Hematopoietic multipotent progenitor cell treated with erythropoietin and hydrocortisone succinate and interleukin-3 and kit ligand, for 4 days (in vitro differentiated cells): Measurements from ENCODE around the gene CHRNB4.

Experiments used
- DNase-seq: peaks from one replicate; pipeline ENCODE4 v3.0.0-alpha.2; 2015

CHRNB4 gene

DNA sequence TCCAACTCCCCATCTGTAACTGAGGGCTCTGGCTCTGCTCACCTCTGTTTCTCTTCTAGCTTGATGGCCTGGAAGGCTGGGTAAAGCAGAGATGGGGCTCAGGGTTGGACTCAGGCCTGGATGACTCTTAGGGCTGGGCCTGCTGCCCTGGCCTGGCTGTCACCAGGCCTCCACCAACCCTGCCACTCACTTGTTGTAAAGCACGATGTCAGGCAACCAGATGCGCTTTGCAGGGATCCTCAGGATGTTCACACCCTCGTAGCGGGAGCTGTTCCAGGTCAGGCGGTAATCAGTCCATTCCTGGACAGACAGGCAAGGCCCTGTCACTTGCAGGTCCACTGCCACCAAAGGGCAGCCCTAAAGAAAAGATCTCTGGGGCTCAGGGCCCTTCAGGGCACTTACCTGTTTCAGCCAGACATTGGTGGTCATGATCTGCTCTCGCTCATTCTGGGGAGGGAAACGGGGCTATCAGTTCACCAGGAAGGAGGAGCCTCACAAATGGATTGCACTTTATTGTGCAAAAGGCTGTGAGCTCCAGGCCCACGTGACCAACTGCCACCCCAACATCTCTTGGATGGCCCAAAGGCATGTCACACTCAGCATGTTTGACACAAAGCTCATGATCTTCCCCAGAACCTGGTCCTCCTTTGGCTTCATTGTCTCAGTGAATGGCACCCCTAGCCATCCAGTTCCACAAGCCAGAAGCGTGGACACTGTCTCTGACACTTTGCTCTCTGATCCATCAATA lies 9.9 kb downstream of the CHRNB4 start:
- no peak for DNase-seq

DNA sequence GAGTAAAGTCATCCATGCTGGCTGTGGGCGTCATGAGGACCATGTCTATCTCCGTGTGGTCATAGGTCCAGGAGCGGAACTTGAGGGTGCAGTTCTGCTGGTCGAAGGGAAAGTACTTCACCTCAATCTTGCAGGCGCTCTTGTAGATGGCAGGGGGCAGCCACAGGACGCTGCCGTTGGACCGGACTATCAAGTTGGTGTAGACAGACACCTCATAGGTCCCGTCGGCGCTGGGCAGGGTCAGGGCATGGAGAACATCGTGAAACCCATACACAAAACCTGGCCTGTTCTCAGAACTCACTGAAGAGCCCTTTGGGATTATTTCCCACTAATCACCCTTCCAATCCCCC lies 11.3 kb downstream of the CHRNB4 start:
- no peak for DNase-seq

DNA sequence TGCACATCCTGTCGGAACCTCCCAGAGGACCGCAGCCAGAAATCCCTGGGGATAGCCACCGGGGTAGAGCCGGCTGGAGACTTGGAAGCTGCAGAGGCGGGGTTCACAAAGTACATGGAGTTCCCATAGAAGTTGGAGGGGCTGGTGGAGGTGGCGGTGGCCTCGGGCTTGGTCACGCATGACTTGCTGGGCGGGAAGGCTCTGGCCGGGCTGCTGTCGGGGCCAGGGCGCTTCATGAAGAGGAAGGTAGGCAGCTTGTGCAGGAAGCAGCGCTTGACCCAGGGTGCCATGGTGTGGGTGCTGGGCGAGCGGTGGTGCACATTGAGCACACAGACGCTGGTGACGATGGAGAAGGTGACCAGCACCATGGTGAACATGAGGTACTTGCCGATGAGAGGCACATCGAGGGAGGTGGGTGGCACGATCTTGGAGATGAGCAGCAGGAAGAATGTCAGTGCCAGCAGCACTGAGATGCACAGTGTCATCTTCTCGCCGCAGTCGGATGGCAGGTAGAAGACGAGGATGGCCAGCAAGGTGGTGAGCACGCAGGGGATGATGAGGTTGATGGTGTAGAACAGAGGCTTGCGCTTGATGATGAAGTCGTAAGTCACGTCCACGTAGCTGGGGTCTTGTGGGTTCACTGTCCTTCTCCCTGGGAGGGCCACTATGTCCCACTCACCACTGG lies 11.8 kb downstream of the CHRNB4 start:
- DNase-seq = no peak

GRCh38 chr15:78628227-78628626 lies 12.8 kb downstream of the CHRNB4 start:
- no peak for DNase-seq

DNA sequence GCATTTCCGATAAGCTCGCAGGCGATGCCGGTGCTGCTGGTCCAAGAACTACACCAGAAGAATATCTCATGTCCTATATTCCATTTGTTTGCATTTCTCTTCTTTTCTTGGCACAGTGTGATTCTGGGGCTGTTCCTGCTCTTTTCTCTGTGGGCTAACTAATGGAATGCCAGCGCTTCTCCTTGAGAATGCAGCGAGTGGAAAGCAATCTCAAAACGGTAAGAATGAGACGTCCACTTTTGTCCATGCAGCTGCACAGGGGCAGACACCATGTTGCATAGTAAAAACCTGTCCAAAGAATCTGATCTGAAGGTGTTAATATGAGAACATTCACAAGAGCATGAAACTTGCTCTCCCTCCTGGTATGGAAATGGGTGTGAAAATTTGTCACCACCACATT lies 13.7 kb downstream of the CHRNB4 start:
- no peak for DNase-seq

GRCh38 chr15:78626381-78626995 lies 14.5 kb downstream of the CHRNB4 start:
- no peak for DNase-seq

GRCh38 chr15:78625606-78626280 lies 15.3 kb downstream of the CHRNB4 start:
- no peak for DNase-seq

DNA sequence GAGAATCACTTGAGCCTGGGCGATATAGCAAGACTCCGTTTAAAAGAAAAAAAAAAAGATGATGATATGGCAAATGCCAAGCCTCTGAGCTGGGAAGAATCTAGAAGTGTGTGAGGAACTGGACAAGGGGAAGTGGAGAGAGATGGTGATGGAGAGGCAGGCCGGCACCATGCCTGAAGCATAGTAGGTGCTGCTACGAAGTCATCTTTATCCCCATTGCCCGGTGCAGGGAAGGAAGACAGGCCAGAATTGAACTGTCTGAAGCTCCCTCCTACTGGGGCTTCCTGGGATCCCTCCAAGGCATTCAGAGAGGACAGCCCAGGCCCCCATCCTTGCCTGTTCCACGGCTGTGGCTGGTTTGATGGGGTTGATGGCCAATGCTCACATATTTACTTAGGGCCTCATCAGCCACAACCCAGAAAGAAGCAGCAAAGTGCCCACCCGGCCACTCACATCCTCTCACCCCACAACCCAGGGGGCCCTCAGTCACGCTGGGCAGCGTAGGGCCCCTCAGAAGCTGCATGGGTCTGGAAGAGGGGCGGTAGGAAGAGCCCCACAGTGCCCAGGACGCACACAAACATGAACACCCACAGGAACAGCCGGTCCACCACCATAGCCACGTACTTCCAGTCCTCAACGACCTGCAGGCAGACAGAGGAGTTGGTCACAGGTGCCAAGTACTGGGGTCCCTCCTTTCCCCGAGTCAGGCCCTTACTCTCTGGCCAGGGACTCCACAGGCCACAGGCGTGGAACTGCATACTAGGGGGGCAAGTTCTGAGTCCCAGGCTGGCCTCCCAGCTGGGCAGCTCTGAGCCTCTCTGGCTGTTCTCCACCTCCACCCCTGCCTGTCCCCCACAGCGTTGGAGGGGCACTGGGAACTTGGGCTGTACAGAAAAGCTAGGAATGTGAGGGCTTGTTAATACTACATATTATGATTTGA lies 16.1 kb downstream of the CHRNB4 start:
- no peak for DNase-seq

GRCh38 chr15:78623786-78624497 lies 17.1 kb downstream of the CHRNB4 start:
- no peak for DNase-seq

- no peak for DNase-seq
These were observed 19.1 kb downstream of the CHRNB4 start for GRCh38 chr15:78621810-78622402.

GRCh38 chr15:78620527-78621421 lies 20.2 kb downstream of the CHRNB4 start, which contains the start of gene CHRNA3:
Gene CHRNA3, minus strand, starts transcription at chr15:78620996. Its CDS starts 202 bp downstream, at chr15:78620794.
- no peak for DNase-seq

- DNase-seq = peak; percentile 36
These were observed 20.9 kb downstream of the CHRNB4 start for GRCh38 chr15:78620021-78620526.

DNA sequence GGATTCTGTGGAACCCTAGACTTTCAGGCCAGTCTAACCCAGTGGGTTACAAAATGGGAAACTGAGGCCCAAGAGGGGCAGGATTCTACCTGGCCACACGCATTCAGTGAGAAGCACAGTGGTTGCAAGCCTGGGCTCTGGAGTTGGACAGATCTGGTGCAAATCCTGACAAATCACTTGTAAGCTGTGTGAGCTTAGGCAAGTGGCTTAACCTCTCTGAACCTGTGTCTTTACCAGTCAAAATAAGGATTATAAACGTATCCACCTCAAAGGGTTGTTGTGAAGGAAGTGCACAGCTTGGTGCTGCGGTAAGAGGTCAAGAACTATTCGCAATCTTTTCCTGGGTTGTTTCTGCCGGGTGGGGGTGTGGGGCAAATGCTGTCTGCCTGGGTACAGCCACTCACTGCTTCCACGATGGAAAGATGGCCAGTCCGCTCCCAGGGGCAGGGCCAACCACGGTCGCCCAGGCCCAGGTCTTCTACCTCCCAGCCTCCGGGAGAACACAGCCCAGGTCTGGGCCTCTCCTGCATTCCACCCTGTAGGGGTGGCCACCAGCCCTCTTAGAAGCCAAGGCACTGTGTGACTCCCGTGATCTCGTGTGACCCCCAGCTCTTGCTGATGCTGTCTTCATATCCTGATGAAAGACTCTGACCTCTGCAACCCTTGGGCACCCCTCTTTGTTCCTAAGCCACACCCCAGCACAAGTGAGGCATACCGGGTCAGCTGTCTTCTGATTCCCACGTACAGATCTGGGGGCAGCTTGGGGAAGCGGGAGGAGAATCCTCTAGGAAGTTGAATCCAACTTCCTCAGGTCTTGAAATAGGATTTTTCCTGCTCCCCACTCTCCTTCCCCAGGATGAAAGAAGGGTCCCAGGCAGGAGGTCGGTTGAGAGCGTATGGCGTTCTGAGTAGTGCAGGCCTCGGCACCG lies 21.7 kb downstream of the CHRNB4 start:
- DNase-seq = no peak

- DNase-seq = peak; percentile 91
These were observed 22.5 kb downstream of the CHRNB4 start for GRCh38 chr15:78618490-78618934.

DNA sequence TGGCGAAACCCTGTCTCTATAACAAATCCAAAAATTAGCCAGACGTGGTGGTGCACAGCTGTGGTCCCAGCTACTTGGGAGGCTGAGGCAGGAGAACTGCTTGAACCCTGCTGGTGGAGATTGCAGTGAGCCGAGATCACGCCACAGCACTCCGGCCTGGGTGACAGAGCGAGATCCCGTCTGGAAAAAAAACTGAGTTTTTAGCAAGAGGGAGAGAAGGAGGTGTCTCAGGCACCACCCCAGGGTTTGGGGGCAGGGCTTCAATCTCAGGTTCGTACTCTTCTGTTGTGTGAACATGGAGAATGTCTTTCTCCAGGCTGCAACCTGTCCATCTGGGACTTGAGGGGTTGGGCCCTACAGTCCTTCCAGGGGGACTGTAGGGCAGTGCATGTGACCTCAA lies 22.9 kb downstream of the CHRNB4 start:
- no peak for DNase-seq

DNA sequence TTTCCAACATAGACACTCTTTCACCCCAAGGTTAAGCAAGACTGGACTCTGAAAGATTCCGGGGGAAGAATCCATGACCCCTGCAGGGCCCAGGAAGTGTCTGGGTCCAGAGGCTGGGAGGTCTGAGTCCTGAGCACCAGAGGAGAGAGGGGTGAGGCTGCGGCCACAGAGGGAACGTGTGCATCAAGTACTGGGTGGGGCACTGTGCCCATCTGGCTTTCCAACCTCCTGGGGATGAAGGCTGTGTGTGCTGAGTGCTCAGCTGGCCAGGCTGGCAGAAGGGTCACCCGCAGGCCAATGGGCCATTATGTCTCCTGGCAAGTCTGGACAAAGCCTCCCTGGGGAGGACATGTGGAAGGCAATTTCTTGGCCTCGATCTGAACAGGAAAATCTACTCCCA lies 23.5 kb downstream of the CHRNB4 start:
- DNase-seq = no peak

DNA sequence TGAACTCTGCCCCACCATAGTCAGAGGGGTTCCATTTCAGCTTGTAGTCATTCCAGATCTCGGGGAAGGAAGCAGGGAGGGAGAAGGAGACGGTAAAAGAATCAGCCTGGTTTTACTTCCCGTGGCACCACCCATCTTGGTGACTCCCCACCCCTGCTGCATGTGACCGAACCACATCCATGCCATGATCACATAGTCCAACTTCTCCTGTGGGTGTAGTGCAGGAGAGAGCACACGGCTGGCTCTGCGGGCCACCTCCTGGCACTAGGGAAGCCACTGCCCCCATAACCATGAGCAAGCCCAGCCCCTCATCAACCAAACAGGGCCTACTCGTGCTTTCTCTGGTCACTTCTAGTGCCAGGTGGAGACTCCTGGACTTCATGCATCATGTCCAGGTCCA lies 23.9 kb downstream of the CHRNB4 start:
- DNase-seq = no peak

DNA sequence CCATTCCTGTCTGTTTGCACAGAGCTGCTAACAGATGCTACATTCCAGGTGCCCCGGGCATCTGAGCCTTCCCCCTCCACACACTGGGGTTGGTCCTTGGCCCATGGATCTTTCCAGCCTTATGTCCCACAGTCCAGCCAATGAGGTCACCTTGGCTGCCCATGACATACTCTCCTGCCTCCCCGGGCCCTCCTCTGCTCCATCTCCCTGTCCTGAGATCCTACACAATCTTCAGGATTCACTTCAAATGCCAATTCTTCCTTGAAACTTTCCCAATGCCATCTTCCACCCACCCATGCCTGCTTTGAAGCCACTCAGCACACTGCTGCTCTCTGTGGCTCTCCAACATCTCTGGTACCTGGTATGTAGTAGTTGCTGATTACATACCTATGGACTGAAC lies 24.5 kb downstream of the CHRNB4 start:
- no peak for DNase-seq

DNA sequence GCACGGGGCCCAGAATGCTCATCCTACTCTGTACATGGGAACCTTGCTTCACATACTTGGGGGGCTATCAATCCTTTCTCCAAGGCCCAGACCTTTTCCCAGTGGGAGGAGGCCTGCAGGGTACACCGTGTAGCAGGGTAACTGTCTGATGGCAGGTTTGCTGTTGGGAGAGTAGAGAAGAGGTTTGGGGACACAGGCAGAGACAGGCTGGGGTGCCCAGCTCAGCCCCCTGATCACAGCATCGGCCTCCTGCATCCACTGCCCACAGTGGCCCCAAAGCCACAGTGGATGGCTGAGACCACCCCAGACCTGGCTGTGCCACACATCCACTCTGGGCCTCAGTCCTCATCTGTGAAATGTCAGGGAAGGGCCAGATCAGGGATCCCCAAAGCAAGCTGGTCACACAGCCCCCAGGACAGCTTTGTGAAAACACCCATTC lies 25.8 kb downstream of the CHRNB4 start:
- no peak for DNase-seq
